Epithelial cell of umbilical artery (primary cell): ENCODE measurements around the gene FLOT2. TPM values are rescaled to one million over a fixed set of nuclear protein-coding genes. Genes with fewer than 3 reads are reported as not detected.

Experiments used
- total RNA-seq: library from RNA; depleted of rRNA; stranded (reverse); fragments of >200 nt; gene quantifications from 2 replicates; pipeline ENCODE4 v1.2.3, GENCODE V29; 2014

Gene FLOT2, protein sequence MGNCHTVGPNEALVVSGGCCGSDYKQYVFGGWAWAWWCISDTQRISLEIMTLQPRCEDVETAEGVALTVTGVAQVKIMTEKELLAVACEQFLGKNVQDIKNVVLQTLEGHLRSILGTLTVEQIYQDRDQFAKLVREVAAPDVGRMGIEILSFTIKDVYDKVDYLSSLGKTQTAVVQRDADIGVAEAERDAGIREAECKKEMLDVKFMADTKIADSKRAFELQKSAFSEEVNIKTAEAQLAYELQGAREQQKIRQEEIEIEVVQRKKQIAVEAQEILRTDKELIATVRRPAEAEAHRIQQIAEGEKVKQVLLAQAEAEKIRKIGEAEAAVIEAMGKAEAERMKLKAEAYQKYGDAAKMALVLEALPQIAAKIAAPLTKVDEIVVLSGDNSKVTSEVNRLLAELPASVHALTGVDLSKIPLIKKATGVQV
- total RNA-seq = 62.7 and 82.4 TPM in 2 replicates

DNA sequence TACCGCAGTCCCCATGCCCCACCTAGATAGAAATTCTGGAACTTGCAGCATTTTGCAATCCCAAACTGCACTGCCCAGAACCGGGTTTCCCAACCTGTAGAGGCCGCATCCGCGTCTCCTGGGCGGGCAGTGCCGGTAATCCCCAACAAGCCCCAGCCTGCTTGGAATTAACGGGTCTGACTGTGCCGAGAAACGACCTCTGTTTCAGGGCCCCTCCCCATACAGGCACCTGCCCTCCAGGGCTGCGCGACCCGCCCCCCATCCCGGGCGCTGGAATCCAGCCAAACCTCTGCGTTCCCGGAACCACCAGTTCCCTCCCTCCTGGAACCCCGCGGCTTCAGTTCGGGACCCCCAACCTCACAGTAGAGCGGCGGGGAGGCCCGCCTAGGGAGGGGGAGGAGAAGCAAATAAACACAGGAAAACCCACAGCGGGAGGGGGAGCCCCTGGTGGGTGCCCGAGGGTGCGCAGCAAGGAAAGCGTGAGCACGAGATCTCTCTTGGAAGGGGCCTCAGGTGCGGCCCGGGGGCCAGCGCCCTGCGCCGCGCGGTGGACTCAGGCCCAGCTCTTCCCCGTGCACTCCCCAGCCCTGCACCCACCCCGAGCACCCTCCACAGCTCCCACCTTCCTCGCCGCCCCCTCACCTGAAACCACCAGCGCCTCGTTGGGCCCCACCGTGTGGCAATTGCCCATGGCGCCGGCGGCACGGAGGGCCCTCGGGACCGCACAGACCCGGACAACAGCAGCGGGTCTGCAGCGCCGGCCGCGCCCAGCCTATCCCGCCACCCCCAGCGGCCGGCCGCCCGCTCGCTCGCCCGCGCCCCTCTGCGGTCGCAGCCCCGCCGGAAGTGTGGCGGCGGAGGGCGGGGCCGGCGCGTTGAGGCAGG lies at the start of gene FLOT2:
TSS of gene FLOT2 (minus strand) at position 850 of the 885 bp plus-strand sequence. CDS start at position 691, 159 bp downstream.

DNA sequence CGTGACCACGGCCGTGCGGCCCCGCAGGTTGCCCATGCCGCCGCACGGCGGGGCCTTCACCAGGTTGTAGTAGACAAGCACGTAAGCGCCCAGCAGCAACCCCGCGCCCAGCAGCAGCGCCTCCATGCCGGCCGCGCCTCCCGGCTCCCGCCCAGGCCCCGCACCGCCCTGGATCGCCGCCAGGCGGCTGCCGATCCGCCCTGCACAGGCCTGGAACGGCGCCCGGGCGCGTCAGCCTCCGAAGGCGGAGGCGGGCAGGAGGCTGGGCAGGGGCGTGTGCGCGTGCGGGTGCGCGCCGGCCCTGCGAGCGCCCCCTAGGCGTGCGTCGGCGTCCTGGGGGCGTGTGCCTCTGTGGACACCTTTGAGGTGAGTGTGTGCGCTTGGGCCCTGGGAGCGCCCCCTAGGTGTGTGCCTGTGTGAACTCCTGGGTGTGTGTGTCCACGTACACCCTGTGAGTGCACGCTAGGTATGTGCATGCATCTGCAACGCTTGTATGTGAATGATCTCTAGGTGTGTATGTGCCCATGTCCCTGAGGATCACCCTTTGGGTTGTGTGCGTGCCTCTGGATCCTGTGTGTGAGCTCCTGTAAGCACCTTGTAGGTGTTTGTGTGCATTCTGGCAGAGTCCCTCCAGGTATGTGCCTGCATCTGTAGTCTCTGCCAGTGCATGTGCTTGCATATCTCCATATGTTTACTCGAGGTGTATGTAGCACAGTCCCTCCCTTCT lies 5.4 kb upstream of the FLOT2 start, which contains the start of gene DHRS13:
TSS of gene DHRS13 (minus strand) at position 261 of the 727 bp plus-strand sequence. CDS start at position 126, 135 bp downstream.

DNA sequence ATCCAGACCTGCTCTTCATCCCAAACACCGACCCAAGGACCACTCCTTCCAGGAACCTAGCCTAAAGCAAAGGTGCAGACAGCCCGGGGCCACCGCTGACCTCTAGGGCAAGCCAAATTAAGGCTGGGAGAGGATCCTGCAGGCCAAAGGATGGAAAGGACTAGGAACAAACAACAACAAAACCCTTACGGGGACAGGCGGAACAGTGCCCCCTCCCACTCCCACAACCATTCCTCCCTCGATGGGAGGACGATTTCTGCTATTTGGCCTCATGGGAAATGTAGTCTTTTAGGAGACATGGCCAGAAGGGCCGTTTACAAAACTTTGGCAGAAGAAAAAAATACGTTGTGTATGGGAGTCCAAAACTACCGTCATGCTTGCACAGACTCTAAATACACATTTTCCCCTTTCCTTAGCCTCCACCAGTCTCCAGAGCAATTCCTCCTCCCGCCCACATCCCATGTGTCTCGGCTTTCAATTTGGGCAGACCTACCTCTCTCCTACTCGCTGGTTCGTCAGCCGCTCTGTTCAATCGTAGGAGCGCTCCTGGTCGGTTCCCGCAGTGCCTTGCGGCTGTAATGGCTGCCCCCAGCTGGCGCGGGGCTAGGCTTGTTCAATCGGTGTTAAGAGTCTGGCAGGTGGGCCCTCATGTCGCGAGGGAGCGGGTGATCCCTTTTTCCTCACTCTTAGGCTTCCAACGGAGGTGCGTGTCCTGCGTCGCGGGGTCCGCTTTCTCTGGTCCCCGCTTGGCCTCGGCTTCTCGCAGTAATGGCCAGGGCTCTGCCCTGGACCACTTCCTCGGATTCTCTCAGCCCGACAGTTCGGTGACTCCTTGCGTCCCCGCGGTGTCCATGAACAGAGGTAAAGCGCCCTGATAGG lies 42.8 kb downstream of the FLOT2 start, which contains the start of gene ERAL1:
TSS of gene ERAL1 (plus strand) at position 560 of the 879 bp plus-strand sequence. CDS start at position 579, 19 bp downstream.

DNA sequence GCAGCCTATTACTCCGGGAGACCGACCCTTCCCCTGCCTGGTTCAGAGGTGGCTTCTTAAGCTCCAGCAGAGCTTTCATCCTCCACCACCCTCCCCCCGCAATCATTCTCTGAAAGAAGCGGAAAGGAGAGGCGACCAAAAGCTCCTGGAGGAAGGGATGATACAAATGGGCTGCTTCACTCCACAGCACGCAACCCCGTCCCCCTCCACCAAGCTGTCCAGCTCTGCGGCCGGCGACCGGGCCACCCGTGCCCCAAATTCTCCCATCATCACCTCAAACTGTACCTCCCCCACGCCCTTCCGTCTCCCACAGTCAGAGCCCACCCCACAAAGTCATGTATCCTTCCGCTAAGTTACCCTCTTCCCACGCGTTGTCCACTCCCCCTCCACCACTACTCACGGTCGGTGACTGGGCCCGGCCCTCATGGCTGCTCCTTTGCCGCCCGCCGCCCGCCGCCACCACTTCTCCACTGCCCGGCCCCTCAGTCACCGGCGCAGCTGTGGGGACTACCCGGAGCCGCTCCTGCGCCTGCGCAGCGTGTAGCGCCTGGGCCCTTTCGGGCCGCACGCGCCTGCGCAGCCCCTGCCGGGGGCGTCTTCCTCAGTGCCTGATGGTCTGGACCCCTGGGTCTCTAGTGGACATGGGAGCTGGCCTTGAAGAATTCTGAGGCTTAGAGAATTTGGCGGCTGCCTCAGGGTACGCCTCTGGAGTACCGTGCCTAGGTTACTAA lies 55.1 kb downstream of the FLOT2 start, which contains the start of gene FAM222B:
TSS of gene FAM222B (minus strand) at position 509 of the 731 bp plus-strand sequence. CDS start 76,123 bp downstream, outside the sequence.

Other genes with a start within 250 kb of the FLOT2 start
- gene SDF2, start 235.8 kb downstream of the FLOT2 start, total RNA-seq = 72.0 and 76.0 TPM in 2 replicates
- 26.3 and 31.3 TPM in 2 replicates for gene SUPT6H, start 235.5 kb downstream of the FLOT2 start, total RNA-seq
- 0.65 and 1.5 TPM in 2 replicates for gene PROCA1, start 185.8 kb downstream of the FLOT2 start, total RNA-seq
- 137 and 157 TPM in 2 replicates for gene RAB34, start 179.9 kb downstream of the FLOT2 start, total RNA-seq
- gene RPL23A, start 177.7 kb downstream of the FLOT2 start, total RNA-seq = 376 and 820 TPM in 2 replicates
- gene TLCD1, start 171.5 kb downstream of the FLOT2 start, total RNA-seq = 1.6 and 1.7 TPM in 2 replicates
- 1.6 and 2.0 TPM in 2 replicates for gene NEK8, start 168.9 kb downstream of the FLOT2 start, total RNA-seq
- 33.7 and 46.4 TPM in 2 replicates for gene TRAF4, start 153.7 kb downstream of the FLOT2 start, total RNA-seq
- gene FAM222B, start 54.9 kb downstream of the FLOT2 start, total RNA-seq = 2.7 and 4.2 TPM in 2 replicates
- 37.4 and 48.2 TPM in 2 replicates for gene ERAL1, start 42.7 kb downstream of the FLOT2 start, total RNA-seq
- 6.5 and 14.0 TPM in 2 replicates for gene DHRS13, start 5.3 kb upstream of the FLOT2 start, total RNA-seq
- 7.1 and 9.0 TPM in 2 replicates for gene PHF12, start 53.8 kb upstream of the FLOT2 start, total RNA-seq
- gene SEZ6, start 108.3 kb upstream of the FLOT2 start, total RNA-seq = not detected in 2 replicates
- 2.6 and 3.5 TPM in 2 replicates for gene PIPOX, start 145.4 kb upstream of the FLOT2 start, total RNA-seq